ENCODE results near the gene DYRK3.

DNA sequence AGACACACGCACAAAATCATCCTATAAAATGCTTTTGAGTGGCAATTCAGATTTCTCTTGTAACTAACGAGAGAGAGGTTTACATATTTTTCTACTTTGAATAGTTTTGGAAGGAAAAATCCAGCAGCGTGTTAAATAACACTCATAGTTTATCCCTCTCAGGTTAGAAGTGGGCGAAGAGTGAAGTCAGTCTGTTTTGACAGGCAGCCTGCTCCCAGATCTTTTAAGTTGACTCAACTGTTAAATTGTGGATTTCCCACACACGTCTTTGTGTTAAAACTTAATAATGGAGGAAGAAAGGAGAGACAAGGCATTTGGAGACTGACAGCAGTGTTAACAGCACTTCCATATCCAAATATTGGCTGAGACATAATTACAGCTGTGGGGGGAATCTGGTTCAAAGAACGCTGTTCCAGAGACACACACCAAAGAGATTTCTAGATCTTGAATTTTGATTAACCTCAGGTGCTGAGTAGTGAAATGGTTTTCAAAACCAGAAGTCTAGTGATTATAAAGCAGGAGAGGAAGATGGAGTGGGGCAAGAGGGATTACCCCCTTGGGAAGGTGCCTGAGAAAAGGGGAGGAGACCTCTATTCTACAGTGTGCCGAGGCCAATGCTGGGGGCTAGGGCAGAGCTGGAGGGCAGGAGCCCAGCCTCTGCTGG, 52.0 kb downstream of the DYRK3 start:
- TF ChIP-seq CTCF (IDR thresholded peaks at IDR 0.05) = no peak
- no peak for TF ChIP-seq POLR2AphosphoS5 (IDR thresholded peaks at IDR 0.05)
- TF ChIP-seq POLR2A (IDR thresholded peaks at IDR 0.05) = no peak
